ENCODE data around the gene APOL6. TPM values are rescaled to one million over a fixed set of nuclear protein-coding genes. Genes with fewer than 3 reads are reported as not detected.
"Not testable (repeated sequence)": the region's sequence is repeated elsewhere in the genome, so short reads cannot be mapped to it uniquely, and the experiment has no call there.

The APOL6 gene
- total and polyA plus RNA-seq, 2 donors (not counting 3 experiments of a cell fraction or from before 2014, with no cell fraction given): 0.33 to 3.0 TPM

DNA sequence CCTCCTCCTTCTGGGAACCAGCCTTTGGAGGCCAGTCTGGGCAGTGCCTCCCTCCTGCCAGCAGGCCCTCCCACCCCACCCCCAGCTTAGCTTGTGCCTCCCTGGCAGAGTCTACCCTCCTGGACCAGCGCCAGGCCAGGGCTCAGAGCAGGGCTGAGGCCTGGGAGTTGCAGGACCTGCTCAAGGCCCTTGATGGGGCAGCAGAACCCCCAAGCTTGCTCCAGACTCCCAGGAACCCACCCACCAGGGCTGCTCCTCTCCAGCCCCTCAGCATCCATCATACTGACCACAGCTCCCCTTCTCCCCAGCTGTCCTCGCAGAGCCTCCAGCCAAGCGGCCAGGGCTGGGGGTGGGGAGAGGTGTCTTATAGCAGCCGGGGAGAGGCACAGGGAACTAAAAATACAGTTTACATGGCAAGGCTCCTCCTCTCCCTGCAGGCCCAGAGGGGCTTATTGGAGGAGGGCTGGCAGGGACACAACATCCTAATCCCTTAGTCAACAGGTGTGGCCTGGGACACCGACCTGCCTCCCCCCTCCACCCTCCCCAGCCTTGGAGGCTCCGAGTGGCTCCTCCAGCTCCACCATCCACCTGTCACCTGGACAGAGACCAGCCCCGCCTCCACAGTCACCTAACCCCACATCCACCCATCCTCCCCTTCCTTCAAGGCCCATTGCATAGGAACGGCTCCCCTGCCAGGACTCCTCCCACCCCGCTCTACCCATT, 25.9 kb upstream of the APOL6 start:
- ChIA-PET POLR2A (no interaction called here), CTCF (interaction anchor here (0.8 to 3.7 kb wide), 7 partner anchors 9 to 502 kb away, joined by 3 to 40 read pairs (median 4); no protein-coding TSS in a partner anchor)
- peaks cover 3 to 4% of the 10 kb centered on the region in 2 experiments for H3K27me3 ChIP-seq (ENCODE audit: control insufficient read depth in 2 of 2, insufficient read depth in 2 of 2, low read length in 2 of 2)
- H3K79me2 ChIP-seq (ENCODE audit: control insufficient read depth, insufficient read depth, low read length): no peaks in the 10 kb centered on the region
- dilution Hi-C loops (cut with MboI; ENCODE audit: extremely low pct_ligation_motif_present, low sequenced_read_pairs): no loop called here
- no peak overlapping the region for H2AFZ ChIP-seq (ENCODE audit: low read depth, low read length)
- DNase-seq (ENCODE audit: low read depth, low spot score): no peak
- H3K9me3 ChIP-seq (replicated peaks; ENCODE audit: control insufficient read depth, insufficient read depth, low read length): no peaks in the 10 kb centered on the region
- intact Hi-C loops (cut with micrococcal nuclease): no loop called here
- H3K36me3 ChIP-seq (ENCODE audit: control insufficient read depth in 2 of 2, extremely low read depth in 1 of 2, insufficient read depth in 2 of 2, low read length in 2 of 2): no peaks in the 10 kb centered on the region
- no peak overlapping the region for H3K27ac ChIP-seq (ENCODE audit: insufficient read depth, low read depth, low read length)
- BruUV-seq (replicated peaks): no TSS peak
- H4K20me1 ChIP-seq (replicated peaks; ENCODE audit: control insufficient read depth, extremely low read depth, insufficient read depth, low read length): no peaks in the 10 kb centered on the region
- no peak for TF ChIP-seq MYC (IDR thresholded peaks at IDR 0.05; ENCODE audit: low read depth, low read length)
- no peak for TF ChIP-seq POLR2A (IDR thresholded peaks at IDR 0.05; ENCODE audit: low read depth, low read length)
- TF ChIP-seq, protein P1, sequence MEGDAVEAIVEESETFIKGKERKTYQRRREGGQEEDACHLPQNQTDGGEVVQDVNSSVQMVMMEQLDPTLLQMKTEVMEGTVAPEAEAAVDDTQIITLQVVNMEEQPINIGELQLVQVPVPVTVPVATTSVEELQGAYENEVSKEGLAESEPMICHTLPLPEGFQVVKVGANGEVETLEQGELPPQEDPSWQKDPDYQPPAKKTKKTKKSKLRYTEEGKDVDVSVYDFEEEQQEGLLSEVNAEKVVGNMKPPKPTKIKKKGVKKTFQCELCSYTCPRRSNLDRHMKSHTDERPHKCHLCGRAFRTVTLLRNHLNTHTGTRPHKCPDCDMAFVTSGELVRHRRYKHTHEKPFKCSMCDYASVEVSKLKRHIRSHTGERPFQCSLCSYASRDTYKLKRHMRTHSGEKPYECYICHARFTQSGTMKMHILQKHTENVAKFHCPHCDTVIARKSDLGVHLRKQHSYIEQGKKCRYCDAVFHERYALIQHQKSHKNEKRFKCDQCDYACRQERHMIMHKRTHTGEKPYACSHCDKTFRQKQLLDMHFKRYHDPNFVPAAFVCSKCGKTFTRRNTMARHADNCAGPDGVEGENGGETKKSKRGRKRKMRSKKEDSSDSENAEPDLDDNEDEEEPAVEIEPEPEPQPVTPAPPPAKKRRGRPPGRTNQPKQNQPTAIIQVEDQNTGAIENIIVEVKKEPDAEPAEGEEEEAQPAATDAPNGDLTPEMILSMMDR (IDR thresholded peaks at IDR 0.05; ENCODE audit: extremely low read depth in 1 of 2, insufficient read depth in 1 of 2, low read depth in 1 of 2, low read length in 2 of 2): no peak
- no peak for TF ChIP-seq EZH2 (IDR thresholded peaks at IDR 0.05; ENCODE audit: borderline replicate concordance, low read depth, low read length, severe bottlenecking)
- TF ChIP-seq POLR2AphosphoS5 (IDR thresholded peaks at IDR 0.05; ENCODE audit: insufficient read depth, low read depth, low read length): no peak
- no peak for TF ChIP-seq JUN (IDR thresholded peaks at IDR 0.05; ENCODE audit: borderline replicate concordance, insufficient read depth, insufficient read length, low read depth)
- no peak for TF ChIP-seq FOS (IDR thresholded peaks at IDR 0.05; ENCODE audit: borderline replicate concordance, insufficient read depth, low read length)
- TF ChIP-seq GATA2 (IDR thresholded peaks at IDR 0.05; ENCODE audit: insufficient read depth, insufficient read length, low read depth, low read length): no peak
- TF ChIP-seq, protein P2, sequence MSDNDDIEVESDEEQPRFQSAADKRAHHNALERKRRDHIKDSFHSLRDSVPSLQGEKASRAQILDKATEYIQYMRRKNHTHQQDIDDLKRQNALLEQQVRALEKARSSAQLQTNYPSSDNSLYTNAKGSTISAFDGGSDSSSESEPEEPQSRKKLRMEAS (IDR thresholded peaks at IDR 0.05; ENCODE audit: insufficient read depth, insufficient read length): no peak
- H3K9me1 ChIP-seq (replicated peaks; ENCODE audit: control insufficient read depth, extremely low read depth, insufficient read depth, low read length): no peaks in the 10 kb centered on the region
- no peak overlapping the region for H3K9ac ChIP-seq (replicated peaks; ENCODE audit: extremely low read depth, insufficient read depth, low read length)
- no peak for FAIRE-seq
- no peak overlapping the region for H3K4me3 ChIP-seq (replicated peaks in 1 of 3; ENCODE audit: insufficient read depth in 1 of 3, low read depth in 1 of 3, low read length in 3 of 3)
- H3K4me1 ChIP-seq (ENCODE audit: control insufficient read depth, extremely low read depth, insufficient read depth, low read length): no peaks in the 10 kb centered on the region
- H3K4me2 ChIP-seq (ENCODE audit: insufficient read depth, low read length): no peak overlapping the region

DNA sequence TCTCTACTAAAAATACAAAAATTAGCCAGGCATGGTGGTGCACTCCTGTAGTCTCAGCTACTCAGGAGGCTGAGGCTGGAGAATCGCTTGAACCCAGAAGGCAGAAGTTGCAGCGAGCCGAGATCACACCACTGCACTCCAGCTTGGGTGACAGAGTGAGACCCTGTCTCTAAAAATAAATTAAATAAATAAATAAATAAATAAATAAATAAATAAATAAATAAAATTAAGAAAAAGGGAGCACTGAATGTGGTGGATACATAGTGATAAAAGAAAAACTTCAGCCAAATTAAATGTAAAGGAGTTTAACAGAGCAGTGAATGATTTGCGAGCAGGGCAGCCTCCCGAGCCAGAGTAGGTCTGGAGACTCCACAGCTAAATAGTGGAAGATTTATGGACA, 24.4 kb upstream of the APOL6 start:
- H3K4me3 ChIP-seq (replicated peaks in 1 of 3; ENCODE audit: insufficient read depth in 1 of 3, low read depth in 1 of 3, low read length in 3 of 3); H3K79me2 ChIP-seq (ENCODE audit: control insufficient read depth, insufficient read depth, low read length); H3K9ac ChIP-seq (replicated peaks; ENCODE audit: extremely low read depth, insufficient read depth, low read length); H3K27me3 ChIP-seq (ENCODE audit: control insufficient read depth in 2 of 2, insufficient read depth in 2 of 2, low read length in 2 of 2); DNase-seq (ENCODE audit: low read depth, low spot score); H3K36me3 ChIP-seq (ENCODE audit: control insufficient read depth in 2 of 2, extremely low read depth in 1 of 2, insufficient read depth in 2 of 2, low read length in 2 of 2); H3K4me2 ChIP-seq (ENCODE audit: insufficient read depth, low read length); H3K4me1 ChIP-seq (ENCODE audit: control insufficient read depth, extremely low read depth, insufficient read depth, low read length); H3K27ac ChIP-seq (ENCODE audit: insufficient read depth, low read depth, low read length); FAIRE-seq; BruUV-seq (replicated peaks); H2AFZ ChIP-seq (ENCODE audit: low read depth, low read length); POLR2A ChIA-PET; H3K9me1 ChIP-seq (replicated peaks; ENCODE audit: control insufficient read depth, extremely low read depth, insufficient read depth, low read length); H4K20me1 ChIP-seq (replicated peaks; ENCODE audit: control insufficient read depth, extremely low read depth, insufficient read depth, low read length); H3K9me3 ChIP-seq (replicated peaks; ENCODE audit: control insufficient read depth, insufficient read depth, low read length); dilution Hi-C loops (cut with MboI; ENCODE audit: extremely low pct_ligation_motif_present, low sequenced_read_pairs): not testable (repeated sequence)
- CTCF ChIA-PET: interaction anchor here (1.2 kb wide), 1 partner anchor 193 kb away, joined by 4 read pairs; no protein-coding TSS in a partner anchor
- intact Hi-C loops (cut with micrococcal nuclease): loop anchor here (1.0 kb wide), 2 partner anchors 194 to 274 kb away; no protein-coding TSS in a partner anchor
